Measurements from ENCODE around the gene GYPC. TPM values are rescaled to one million over a fixed set of nuclear protein-coding genes. Genes with fewer than 3 reads are reported as not detected.

The GYPC gene
- total and polyA plus RNA-seq, 2 of the 4 experiments (the other 2 are of a cell fraction): 53.4 to 96.3 TPM

GRCh38 chr2:126663184-126663963 lies 7.4 kb downstream of the GYPC start:
- Histone ChIP-seq H3K18ac (ENCODE audit: low read depth, low read length) (no peak overlapping the region), H2AK5ac (ENCODE audit: low read depth, low read length) (no peak overlapping the region), H2BK20ac (ENCODE audit: low read depth, low read length) (no peak overlapping the region), H2BK15ac (ENCODE audit: low read depth, low read length) (no peak overlapping the region), H4K5ac (ENCODE audit: low read depth, low read length) (no peak overlapping the region), H3K4me1 (ENCODE audit: control insufficient read depth, insufficient read depth, low read length) (peaks cover 14% of the 10 kb centered on the region), H3K27ac (ENCODE audit: insufficient read depth, low read length) (no peak overlapping the region), H3K4me3 (ENCODE audit: insufficient read depth, low read depth, low read length) (no peak overlapping the region), H3K79me1 (ENCODE audit: low read depth in 1 of 2, low read length in 2 of 2) (peaks cover 25 to 73% of the 10 kb centered on the region in 2 experiments), H2AK9ac (replicated peaks; ENCODE audit: low read depth, low read length, poor library complexity) (no peak overlapping the region), H3K23ac (ENCODE audit: low read depth, low read length) (no peak overlapping the region), H4K91ac (ENCODE audit: insufficient read depth, low read depth, low read length) (no peak overlapping the region), H3K27me3 (ENCODE audit: control insufficient read depth, insufficient read depth, low read length) (no peaks in the 10 kb centered on the region), H3K14ac (replicated peaks; ENCODE audit: low read depth, low read length) (no peak overlapping the region), H2BK120ac (ENCODE audit: low read depth, low read length) (no peak overlapping the region), H3K36me3 (ENCODE audit: control insufficient read depth, insufficient read depth, low read length) (peaks cover 11% of the 10 kb centered on the region; the same call in 1 of the 2 replicates), H3K4me2 (ENCODE audit: low read depth, low read length) (no peak overlapping the region), H4K8ac (ENCODE audit: low read depth in 2 of 2, low read length in 2 of 2) (no peak overlapping the region), H4K20me1 (ENCODE audit: insufficient read depth, low read length) (peaks cover 57% of the 10 kb centered on the region), H2AFZ (replicated peaks; ENCODE audit: low read length, poor library complexity) (no peak overlapping the region), H3K4ac (ENCODE audit: low read depth, low read length) (no peak overlapping the region), H3K9me1 (ENCODE audit: insufficient read depth, low read length) (peaks cover 10% of the 10 kb centered on the region; the same call in 1 of the 2 replicates), H3K56ac (ENCODE audit: extremely low read depth, insufficient read depth, low read length) (no peak overlapping the region), H2BK5ac (ENCODE audit: low read depth, low read length, poor library complexity, severe bottlenecking) (no peak overlapping the region), H3K9me3 (ENCODE audit: control insufficient read depth, insufficient read depth, low read length) (no peaks in the 10 kb centered on the region), H3K9ac (ENCODE audit: low read depth, low read length) (no peak overlapping the region)
- in situ Hi-C loops (cut with MboI; ENCODE audit: low sequenced_read_pairs) (no loop called here), intact Hi-C loops (cut with micrococcal nuclease) (no loop called here), dilution Hi-C loops (cut with HindIII; ENCODE audit: low sequenced_read_pairs, unreplicated experiment) (no loop called here)
- ChIA-PET POLR2A (ENCODE audit: unreplicated experiment) (no interaction called here), CTCF (interaction anchor here (0.7 kb wide), 1 partner anchor 10 kb away, joined by 3 read pairs; no protein-coding TSS in a partner anchor)
- DNase-seq: no peak
- BruUV-seq (replicated peaks): no TSS peak
- ATAC-seq (ENCODE audit: low read depth): no peak
- no CpG with 5 or more reads among the region's 13 CpGs for WGBS, 2 experiments (ENCODE audit: extremely low coverage in 2 of 2, insufficient read length in 1 of 2)
- TF ChIP-seq RAD21 (IDR thresholded peaks at IDR 0.05; ENCODE audit: low read length): no peak
- TF ChIP-seq MXI1 (IDR thresholded peaks at IDR 0.05; ENCODE audit: borderline replicate concordance, low read depth, low read length): no peak
- no peak for TF ChIP-seq CTCF (conservative IDR thresholded peaks at IDR 0.05; ENCODE audit: low read depth, low read length)
- TF ChIP-seq BHLHE40 (IDR thresholded peaks at IDR 0.05; ENCODE audit: low read depth, low read length): no peak
- no peak for TF ChIP-seq FOS (IDR thresholded peaks at IDR 0.05; ENCODE audit: low read depth, low read length)
- no peak for TF ChIP-seq RCOR1 (IDR thresholded peaks at IDR 0.05; ENCODE audit: insufficient replicate concordance, low read length)
- no peak for TF ChIP-seq RFX5 (IDR thresholded peaks at IDR 0.05; ENCODE audit: low read depth, low read length)
- TF ChIP-seq USF2 (IDR thresholded peaks at IDR 0.05; ENCODE audit: low read depth, low read length): no peak
- TF ChIP-seq SMC3 (IDR thresholded peaks at IDR 0.05; ENCODE audit: low read depth, low read length): no peak
- TF ChIP-seq CHD1 (IDR thresholded peaks at IDR 0.05; ENCODE audit: low read depth, low read length): no peak
- TF ChIP-seq CEBPB (IDR thresholded peaks at IDR 0.05; ENCODE audit: low read depth, low read length): no peak
- no peak for TF ChIP-seq ELK1 (IDR thresholded peaks at IDR 0.05; ENCODE audit: borderline replicate concordance, low read depth, low read length)
- no peak for TF ChIP-seq POLR2A (IDR thresholded peaks at IDR 0.05; ENCODE audit: low read depth, low read length)
- no peak for TF ChIP-seq NFE2L2 (IDR thresholded peaks at IDR 0.05; ENCODE audit: low read depth, low read length)
- no peak for TF ChIP-seq MAZ (IDR thresholded peaks at IDR 0.05; ENCODE audit: borderline replicate concordance, low read depth, low read length)
